GM21528 (cell line): ENCODE measurements around the gene CCT8.
A peak's percentile ranks its signal among the peaks of the same experiment; 100 is the strongest.
"Not testable (repeated sequence)": the region's sequence is repeated elsewhere in the genome, so short reads cannot be mapped to it uniquely, and the experiment has no call there.

Source experiments
- ATAC-seq: cut with Tn5 transposase; IDR thresholded peaks from one replicate; pipeline ENCODE4 v1.9.1; 2021; ENCODE audit warnings: mild to moderate bottlenecking, moderate library complexity; ENCODE audit not compliant: unreplicated experiment, low FRiP score

The CCT8 gene

DNA sequence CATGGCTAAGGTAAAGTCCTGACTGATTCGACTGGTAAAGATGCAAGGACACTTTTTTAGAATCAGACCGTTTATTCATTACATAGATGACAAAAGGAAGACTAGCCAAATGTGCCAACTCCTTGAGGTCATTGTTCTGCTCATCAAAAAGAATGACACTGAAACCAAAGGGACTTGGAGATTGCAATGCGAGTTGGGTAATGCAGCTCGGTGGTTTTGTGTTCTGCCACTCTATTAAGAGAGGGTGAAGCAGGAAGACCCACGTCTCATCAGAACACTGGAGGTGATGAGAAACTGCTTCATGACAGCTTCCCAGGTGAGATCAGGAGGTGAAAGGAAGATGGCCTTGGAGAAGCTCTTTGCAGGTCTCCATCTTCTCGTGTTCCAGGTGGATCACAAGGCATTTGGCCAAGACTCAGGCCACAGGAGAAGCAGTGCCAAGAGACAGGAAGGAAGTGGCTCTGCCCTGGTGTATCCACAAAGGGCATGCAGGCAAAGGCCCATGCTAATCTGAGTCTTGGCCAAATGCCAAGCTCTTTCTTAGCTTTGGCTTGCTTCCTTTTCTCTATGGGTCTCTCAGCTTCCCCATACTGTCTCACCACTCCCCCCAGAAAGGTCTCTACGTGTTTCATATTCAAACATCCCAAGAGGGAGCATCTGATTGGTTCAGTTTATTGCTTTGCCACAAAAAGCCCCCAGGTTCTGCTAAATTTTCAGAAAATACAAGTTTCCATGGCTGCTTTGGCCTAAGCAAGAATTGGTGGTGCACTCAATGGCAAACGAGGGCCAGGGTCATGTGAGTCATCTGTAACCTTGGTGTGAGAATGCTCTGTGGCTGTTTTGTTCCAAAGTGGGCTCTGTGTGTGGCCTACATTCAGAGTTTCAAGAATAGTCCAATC is 5.7 kb upstream of the CCT8 start:
- ATAC-seq = peak; percentile 48

DNA sequence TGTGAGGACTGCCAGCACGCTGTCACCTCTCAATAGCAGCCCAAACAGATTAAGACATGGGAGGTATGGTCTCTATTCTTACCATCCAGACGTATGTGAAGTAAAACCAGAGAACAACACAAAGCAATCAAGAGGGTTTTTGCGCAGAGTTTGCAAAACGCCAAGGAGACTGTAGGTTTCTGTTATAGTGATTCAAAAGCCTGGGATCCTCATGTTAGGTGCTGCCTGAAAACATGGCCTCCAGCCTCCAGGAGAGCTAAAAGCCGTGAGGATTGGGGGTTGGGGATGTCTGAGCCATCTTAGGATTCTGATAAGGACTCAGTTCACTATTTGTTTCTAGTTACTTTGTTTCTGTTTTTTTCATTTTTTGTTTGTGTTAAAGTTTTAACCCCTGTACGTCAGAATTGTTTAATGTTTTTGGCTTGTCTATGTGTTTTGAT is 4.2 kb upstream of the CCT8 start:
- no peak for ATAC-seq

DNA sequence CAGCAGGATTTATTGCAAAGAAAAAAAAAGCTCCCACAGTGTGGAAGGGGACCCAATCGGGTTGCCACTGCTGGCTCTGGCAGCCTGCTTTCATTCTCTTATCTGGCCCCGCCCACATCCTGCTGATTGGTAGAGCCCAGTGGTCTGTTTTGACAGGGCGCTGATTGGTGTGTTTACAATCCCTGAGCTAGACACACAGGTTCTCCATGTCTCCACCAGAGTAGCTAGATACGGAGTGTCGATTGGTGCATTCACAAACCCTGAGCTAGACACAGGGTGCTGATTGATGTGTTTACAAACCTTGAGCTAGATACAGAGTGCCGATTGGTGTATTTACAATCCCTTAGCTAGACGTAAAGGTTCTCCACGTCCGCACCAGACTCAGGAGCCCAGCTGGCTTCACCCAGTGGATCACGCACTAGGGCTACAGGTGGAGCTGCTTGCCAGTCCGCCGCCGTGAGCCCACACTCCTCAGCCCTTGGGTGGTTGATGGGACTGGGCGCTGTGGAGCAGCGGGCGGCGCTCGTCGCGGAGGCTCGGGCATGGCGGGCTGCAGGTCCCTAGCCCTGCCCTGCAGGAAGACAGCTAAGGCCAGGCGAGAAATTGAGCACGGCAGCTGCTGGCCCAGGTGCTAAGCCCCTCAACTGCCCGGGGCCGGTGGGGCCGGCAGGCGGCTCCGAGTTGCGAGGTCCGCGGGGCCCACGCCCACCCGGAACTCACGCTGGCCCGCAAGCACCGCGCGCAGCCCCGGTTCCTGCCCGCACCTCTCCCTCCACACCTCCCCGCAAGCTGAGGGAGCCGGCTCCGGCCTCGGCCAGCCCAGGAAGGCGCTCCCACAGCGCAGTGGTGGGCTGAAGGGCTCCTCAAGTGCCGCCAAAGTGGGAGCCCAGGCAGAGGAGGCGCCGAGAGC is 3.5 kb upstream of the CCT8 start:
- not testable (repeated sequence) for ATAC-seq

DNA sequence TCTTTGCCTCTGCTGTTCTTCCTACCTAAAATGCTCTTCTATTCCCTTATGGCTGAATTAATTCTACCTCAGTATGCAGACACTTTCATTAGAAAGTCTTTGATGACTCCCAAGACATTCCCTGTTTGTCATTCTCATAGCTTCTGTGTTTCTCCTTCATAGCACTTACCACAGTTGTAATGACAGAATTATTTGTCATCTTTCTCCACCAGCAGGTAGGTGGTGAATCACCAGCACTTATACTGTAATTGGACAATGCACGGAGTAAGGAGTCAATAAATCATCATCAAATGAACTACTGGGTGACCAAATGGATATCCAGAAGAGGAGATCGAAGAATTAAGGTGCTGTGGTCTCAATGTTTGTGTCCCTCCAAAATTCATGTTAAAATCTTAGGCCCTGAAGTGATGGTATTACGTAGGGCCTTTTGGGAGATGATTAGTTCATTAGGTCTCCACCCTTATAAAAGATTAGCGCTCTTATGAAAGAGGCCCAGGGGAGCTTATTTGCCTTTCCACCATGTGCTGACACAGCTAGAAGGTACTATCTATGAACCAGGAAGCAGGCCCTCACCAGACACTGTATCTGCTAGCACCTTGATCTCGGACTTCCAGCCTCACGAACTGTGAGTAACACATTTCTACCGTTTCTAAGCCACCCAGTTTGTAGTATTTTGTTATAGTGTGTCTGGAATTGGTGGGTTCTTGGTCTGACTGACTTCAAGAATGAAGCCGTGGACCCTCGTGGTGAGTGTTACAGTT is 2.4 kb upstream of the CCT8 start:
- ATAC-seq = no peak

DNA sequence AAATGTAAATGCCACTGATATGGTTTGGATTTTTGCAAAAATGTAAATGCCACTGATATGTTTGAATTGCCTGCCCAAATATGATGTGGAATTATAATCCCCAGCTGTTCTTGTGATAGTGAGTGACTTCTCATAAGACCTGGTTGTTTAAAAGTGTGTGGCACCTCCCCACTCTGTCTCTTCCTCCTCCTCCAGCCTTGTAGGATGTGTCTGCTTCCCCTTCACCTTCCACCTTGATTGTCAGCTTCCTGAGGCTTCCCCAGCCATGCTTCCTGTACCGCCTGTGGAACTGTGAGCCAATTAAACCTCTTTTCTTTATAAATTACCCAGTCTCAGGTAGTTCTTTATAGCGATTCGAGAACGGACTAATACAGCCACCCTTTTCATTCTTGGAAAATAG is 1.3 kb upstream of the CCT8 start:
- no peak for ATAC-seq

DNA sequence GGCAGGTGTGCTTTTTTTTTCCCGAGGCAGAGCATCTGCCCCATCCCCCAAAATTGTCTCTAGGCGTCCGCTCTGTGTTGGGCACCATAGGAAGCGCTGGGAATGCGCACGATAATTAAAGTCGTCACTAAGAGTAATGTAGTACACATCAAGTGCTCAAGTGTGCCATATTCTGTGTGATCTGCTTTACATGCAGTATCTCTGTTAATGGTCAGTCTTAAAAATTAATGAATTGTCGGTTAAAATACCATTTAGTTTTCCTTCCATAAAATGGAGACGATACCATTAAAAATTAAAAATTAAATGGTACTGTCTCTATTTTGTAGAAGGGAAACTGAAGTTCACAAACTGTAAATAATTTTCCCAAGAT is 544 bp upstream of the CCT8 start:
- peak; percentile 31 for ATAC-seq

DNA sequence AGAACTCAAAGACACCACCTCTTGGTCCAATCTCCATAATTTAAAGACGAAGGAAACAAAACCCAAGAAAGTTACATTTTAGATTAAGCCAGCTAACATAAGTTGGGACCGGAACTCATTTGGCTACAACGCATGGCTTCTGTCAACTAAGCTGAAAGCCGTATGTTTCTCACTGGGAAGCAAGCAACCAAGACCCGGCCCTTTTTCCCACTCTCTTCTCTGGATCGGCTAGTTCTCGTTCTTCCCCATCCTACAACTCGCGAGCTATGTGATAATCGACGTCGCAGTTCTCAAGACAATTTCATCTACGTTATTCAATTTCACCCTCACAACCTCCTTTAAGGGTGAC is 601 bp downstream of the CCT8 start:
- ATAC-seq = peak; percentile 2

DNA sequence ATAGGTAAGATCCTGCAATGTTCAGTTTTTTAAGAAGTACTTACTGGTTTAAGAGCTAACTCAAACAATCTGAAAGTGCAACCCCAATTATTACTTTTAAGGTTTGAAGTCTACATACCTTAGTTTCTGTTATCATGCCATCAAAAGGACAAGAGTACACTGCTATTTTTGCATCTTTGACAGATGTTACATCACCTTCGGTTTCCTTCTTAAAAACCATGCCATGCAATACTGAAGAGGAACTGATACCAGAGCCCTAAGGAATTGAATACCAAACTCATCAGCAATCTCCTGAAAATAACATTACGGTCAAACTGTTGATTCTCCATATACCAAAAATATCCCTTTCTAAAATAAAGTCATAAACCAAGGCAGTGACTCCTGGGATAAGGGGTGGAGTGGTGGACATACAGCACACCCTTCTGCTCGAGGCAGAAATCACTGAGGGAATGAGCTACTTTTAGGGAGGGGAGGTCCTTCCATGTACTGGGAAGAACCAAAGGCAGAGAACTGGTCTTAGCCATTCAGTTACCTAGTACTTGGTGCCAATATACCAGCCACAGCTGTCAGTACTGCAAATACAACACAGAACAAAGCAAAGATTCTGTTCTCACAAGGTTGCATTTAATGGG is 8.5 kb downstream of the CCT8 start:
- ATAC-seq = peak; percentile 97

DNA sequence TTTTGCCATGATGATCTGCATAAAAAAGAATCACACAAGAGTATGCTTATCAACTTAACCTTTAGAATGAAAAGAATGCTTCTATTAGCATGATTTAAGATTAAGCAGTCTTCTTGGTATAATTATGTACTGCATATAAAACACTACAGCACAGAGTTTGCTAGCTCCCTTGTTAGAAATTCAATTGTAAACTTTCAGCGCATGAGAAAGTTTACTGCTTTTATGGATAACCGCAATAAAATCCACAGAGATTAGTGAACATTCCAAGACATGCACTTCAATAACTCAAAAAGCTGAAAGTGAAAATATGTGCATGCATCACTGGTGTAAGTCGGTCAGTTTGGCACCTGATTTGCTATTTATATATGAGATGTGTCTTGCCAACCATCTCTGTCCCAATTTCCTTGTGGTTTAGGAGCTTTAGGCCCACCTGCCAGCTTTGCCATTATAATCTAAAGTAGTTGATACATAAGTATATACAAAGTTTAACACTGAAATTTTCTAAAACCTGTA is 16.9 kb downstream of the CCT8 start:
- ATAC-seq = no peak

DNA sequence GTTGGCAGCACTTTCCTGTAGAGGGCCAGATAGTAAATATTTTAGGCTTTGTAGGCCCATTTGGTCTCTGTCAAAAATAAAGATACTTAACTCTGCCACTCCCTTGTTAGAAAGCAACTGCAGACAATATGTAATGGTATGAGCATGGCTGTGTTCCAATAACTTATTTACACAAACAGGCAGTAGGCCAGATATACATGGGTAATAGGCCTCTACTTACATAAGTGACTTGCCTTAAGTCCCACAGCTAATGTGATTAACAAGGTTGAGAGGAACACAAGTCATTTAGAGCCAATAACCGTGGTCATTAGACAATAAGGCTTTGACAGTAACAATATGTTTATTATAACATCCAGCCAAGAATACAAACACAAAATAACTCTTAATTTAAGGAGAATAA is 17.4 kb downstream of the CCT8 start:
- ATAC-seq = no peak

DNA sequence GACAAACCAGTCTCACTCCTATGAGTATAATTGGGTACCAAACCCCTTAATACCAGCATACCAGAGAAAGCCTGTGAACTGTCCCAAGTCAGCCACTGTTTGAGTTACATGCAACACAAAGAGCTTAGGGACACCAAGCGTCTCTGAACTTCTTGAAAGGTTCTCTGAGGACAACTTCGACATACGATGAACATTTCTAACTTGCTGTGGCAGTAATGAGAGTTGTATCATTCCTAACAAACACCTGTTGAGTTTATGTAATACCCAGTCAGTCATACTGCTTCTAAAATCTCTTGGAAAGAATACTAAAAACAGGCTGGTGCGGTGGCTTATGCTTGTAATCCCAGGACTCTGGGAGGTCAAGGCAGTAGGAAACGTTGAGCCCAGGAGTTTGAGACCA is 18.4 kb downstream of the CCT8 start:
- no peak for ATAC-seq

DNA sequence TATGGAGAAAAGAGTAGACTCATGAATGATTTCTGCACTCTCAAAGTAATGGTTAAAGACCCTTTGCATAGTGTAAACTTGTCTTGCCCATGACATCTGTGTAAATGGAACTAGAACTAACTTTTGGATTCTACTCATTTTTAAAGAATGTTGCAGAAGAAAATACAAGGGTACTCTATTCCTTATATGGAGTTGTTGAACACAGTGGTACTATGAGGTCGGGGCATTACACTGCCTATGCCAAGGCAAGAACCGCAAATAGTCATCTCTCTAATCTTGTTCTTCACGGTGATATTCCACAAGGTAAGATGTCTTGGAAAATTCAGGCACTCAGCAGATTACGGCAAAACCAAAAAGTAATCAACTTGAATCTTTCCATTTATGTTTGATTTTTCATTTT is 19.8 kb downstream of the CCT8 start:
- no peak for ATAC-seq

DNA sequence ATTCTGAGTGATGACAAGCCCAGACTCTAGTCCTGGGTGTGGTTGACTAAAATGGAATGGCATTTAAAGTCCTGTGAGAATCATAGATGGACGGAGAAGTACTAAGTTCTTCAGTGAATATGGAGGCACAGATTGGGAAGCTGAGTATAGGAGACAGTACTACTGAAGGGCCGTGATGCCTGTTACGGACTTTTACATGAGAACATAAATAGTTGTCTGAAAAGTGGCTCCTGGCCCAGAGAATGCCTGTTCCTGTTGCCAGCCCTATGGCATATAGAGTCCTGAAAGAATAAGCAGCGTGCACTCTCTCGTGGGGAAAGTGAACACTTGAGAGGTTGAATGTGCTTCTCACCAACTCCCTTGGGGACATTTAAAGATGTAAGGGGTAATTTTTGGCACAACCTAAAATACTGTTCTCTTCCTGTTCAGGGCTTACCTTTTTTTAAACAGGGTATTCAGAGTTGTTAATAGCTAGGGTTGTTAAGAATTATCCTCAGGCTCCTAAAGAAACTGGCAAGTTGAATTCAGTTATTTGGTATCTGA is 20.4 kb downstream of the CCT8 start:
- ATAC-seq = no peak

DNA sequence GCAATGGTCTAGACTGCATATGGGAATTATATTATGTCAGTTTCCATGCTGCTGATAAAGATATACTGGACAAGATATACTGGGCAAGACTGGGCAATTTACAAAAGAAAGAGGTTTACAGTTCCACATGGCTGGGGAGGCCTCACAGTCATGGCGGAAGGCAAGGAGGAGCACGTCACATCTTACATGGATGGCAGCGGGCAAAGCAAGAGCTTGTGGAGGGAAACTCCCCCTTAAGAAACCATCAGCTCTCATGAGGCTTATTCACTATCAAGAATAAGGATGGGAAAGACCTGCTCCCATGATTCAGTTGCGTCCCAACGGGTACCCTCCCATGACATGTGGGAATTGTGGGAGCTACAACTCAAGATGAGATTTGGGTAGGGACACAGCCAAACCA is 21.2 kb downstream of the CCT8 start:
- no peak for ATAC-seq

DNA sequence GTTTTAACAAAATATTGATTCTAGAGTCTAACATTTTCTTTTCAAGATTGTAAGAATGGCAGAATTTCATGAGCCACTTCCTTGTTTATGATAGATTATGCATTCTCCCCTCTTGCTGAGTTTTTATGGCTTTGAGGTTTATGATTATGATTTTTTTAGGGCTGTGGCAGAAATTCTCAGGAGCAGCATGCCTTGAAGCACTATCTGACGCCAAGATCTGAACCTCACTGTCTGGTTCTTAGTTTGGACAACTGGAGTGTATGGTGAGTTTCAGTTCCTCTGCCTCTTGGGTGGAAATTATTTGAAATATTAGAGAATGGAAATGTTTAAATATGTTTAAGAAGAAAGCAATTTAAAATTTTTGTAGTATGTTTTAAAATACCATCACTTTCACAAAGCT is 38.8 kb downstream of the CCT8 start:
- no peak for ATAC-seq

DNA sequence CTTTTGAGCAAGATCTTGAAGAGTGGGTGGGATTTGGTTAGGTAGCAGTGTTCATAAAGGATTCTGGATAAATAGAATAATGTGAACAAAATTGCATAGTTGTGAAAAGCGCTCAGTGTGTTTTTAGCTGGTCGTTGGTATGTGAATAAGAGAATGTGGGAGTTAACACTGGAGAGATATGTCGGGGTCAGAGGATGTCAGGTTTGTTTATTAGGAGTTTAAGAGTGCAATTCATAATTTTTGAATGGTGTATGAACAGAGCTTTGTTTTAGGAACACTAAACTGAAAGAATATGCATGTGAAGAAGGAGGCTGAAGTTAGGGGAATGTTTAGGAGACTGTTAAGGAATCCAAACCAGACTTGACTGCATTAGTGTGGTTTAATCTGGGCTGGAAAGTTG is 39.6 kb downstream of the CCT8 start:
- ATAC-seq = no peak

DNA sequence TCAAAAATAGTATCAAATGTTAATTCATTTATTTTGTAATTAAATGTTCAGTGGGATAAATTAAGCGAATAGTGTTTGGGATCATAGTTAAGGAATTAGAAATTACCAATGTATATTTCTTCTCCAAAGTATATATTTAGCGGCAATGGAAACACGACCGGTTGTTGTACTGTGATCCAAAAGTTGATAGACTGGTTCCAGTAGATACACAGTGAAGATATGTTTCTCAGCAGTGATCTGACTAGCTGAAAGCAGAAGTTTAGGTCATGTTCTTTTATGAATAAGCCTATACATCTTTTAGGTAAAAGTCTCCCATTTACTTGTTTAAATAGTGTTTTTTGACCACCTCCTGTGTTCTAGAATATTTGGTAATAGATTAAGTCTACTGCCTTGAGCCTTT is 40.1 kb downstream of the CCT8 start:
- no peak for ATAC-seq

DNA sequence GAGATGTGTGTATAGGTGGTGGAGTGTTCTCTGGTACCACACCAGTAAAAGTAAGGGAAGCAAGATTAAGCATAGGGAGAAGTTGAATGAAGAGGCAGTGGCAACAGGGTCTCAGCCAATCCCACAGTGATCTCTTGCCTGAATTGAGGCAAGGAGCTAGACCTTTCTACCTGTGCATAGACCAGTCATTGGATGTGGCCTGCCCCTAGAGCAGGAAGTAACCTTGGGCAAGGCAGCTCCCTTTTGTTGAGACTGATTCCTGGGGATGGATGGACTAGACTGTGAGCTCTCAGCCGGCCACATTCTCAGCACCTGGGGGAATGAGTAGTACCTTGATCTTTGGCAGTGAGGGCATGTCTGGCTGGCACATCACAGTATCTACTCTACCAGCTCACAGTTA is 42.5 kb downstream of the CCT8 start:
- ATAC-seq = no peak

DNA sequence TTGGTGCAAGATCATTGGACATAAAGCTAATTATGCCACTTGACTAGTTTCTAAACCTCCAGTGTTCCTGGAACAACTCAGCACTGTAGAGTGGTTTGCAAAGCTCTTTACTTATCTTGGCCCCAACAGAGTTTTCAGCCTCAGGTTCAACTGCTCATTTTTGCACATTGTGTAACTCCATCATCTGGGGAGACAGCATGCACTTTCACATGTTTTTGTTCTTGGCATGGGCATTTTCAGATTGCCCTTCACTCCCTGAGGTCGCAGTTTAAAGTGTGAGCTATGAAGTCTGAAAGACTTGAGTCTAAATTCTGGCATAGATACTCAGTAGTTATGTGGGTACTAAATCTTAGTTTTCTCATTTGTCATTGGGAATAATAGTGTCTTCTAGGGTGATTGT is 43.9 kb downstream of the CCT8 start:
- ATAC-seq = no peak

DNA sequence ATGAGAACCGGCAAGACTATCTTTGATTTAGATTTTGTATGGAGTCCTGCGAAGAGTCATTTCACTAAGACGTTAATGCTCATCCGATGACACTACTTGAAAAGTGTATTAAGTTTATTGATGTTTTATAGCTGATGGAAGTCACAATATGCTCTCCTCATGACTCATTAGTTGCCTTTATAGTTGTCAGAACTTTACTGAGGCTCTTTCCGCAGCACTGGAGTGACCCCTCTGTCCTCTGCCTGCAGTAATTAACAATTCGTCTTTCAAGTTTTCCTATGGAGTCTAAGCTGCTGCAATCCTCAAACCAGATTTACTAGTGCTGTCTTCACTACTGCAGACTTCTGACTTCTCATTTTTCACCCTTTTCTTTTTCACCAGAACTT is 48.1 kb downstream of the CCT8 start:
- no peak for ATAC-seq
